ENCODE measurements around the gene WDR35.

- TF ChIP-seq CTCF (conservative IDR thresholded peaks at IDR 0.05): no peak
- no peak for TF ChIP-seq ZFX (IDR thresholded peaks at IDR 0.05)
Measured at GRCh38 chr2:20012032-20012281, 22.1 kb upstream of the WDR35 start.

Measured in C4-2B (cell line).